NCI-H524 treated with DMSO at 0.1 percent for 48 hours (cell line): ENCODE results near the gene NUPR1.
"Not testable (repeated sequence)": the region's sequence is repeated elsewhere in the genome, so short reads cannot be mapped to it uniquely, and the experiment has no call there.

Experiments used
- DNase-seq: peaks from one replicate; lab custom pipeline; 2025; lab: John Stamatoyannopoulos, UW

Gene NUPR1

GRCh38 chr16:28527100-28527785 lies 11.5 kb downstream of the NUPR1 start:
- not testable (repeated sequence) for DNase-seq

- no peak for DNase-seq
These were observed 12.3 kb downstream of the NUPR1 start for GRCh38 chr16:28526201-28527099.

- DNase-seq = no peak
These were observed 14.0 kb downstream of the NUPR1 start for GRCh38 chr16:28524681-28525171.

GRCh38 chr16:28522792-28523191 lies 16.0 kb downstream of the NUPR1 start:
- DNase-seq = no peak

GRCh38 chr16:28521436-28521835 lies 17.3 kb downstream of the NUPR1 start:
- DNase-seq = no peak

- no peak for DNase-seq
These were observed 18.1 kb downstream of the NUPR1 start for GRCh38 chr16:28520672-28521071.

- no peak for DNase-seq
These were observed 24.5 kb downstream of the NUPR1 start for GRCh38 chr16:28514246-28514645.

GRCh38 chr16:28513484-28514181 lies 25.1 kb downstream of the NUPR1 start:
- DNase-seq = no peak

GRCh38 chr16:28511801-28512789 lies 26.7 kb downstream of the NUPR1 start:
- DNase-seq = no peak

- no peak for DNase-seq
These were observed 27.7 kb downstream of the NUPR1 start for GRCh38 chr16:28511031-28511430.

- DNase-seq = no peak
These were observed 33.2 kb downstream of the NUPR1 start for GRCh38 chr16:28505489-28506137.

GRCh38 chr16:28504707-28505404 lies 33.9 kb downstream of the NUPR1 start:
- no peak for DNase-seq

GRCh38 chr16:28503470-28504259 lies 35.1 kb downstream of the NUPR1 start:
- DNase-seq = no peak

- no peak for DNase-seq
These were observed 36.5 kb downstream of the NUPR1 start for GRCh38 chr16:28502290-28502689.

GRCh38 chr16:28501258-28502232 lies 37.2 kb downstream of the NUPR1 start:
- DNase-seq = no peak

GRCh38 chr16:28500476-28501180 lies 38.1 kb downstream of the NUPR1 start:
- DNase-seq = not testable (repeated sequence)

- no peak for DNase-seq
These were observed 38.9 kb downstream of the NUPR1 start for GRCh38 chr16:28499854-28500253.
